Liver (tissue), 3 donors: ENCODE measurements around the gene FPR3.

Experiments
- CTCF ChIP-seq: fragments of 150-350 bp; IDR thresholded peaks from 2 replicates; pipeline ENCODE4 v1.5.1; 2017; ENCODE audit warnings: improper control_type of control experiment, low read depth, low read length; ENCODE audit not compliant: missing input control
- EGR1 ChIP-seq, 2 donors: IDR thresholded peaks; 2 replicates each; pipeline ENCODE4 v1.6.1; 2016 to 2018; ENCODE audit warnings: antibody characterized with exemption in 2 of 2, low read depth in 2 of 2
- MAX ChIP-seq: IDR thresholded peaks from 2 replicates; pipeline ENCODE4 v1.6.1; 2016; ENCODE audit warnings: antibody characterized with exemption
- TAF1 ChIP-seq: conservative IDR thresholded peaks from 2 replicates; pipeline ENCODE4 v1.6.1; 2016; ENCODE audit warnings: antibody characterized with exemption, mild to moderate bottlenecking
- YY1 ChIP-seq: IDR thresholded peaks from 2 replicates; pipeline ENCODE4 v1.6.1; 2016; ENCODE audit warnings: antibody characterized with exemption, mild to moderate bottlenecking
- ZBTB33 ChIP-seq: IDR thresholded peaks from 2 replicates; pipeline ENCODE4 v1.6.1; 2016; ENCODE audit warnings: antibody characterized with exemption
- donor health status: healthy.
- donor health status: healthy.

- TF ChIP-seq YY1 (no peak), CTCF (no peak), ZBTB33 (no peak), MAX (no peak), EGR1 (IDR thresholded peaks at IDR 0.05; ENCODE audit: low read depth in 2 of 2) (no peak), TAF1 (no peak)
These were observed 12.2 kb downstream of the FPR3 start for GRCh38 chr19:51807111-51807701.
